GM19193 (cell line): Measurements from ENCODE around the gene BCAP31.

Experiments
- POLR2A ChIP-seq: IDR thresholded peaks from 4 replicates; pipeline ENCODE4 v1.6.1; 2011; ENCODE audit not compliant: insufficient read depth, insufficient read length; ENCODE audit errors: extremely low read depth

Gene BCAP31

GRCh38 chrX:153736871-153737441, 12.8 kb upstream of the BCAP31 start:
- no peak for TF ChIP-seq POLR2A

DNA sequence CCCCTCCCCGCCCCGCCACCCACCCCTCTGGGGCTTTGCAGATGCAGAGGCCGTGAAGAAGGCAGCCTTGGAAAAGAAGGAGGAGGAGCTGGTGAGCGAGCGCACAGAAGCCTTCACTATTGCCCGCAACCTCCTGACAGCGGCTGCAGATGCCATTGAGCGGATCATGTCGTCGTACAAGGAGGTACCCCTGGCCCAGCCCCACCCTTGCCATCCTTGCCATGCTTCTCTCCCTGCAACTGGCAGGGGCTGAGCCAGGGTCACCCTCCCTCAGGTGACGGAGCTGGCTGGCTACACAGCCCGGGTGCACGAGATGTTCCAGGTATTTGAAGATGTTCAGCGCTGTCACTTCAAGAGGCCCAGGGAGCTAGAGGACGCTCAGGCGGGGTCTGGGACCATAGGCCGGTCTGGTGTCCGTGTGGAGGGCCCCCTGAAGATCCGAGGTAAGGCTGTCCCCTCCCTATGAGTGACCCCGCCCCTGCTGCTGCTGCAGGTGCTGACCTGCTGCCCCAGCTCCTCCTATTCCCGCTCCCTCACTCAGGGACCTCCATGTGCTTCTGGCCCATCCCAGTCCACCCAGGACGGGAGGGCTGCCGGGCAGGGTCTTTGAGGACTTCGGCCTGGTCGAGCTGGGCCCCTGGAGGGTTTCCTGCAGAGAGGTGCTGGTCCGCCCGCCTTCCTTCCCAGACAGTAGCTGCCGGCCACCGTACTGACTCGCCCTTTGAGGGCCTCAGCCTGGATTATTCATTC, 12.1 kb upstream of the BCAP31 start:
- no peak for TF ChIP-seq POLR2A

DNA sequence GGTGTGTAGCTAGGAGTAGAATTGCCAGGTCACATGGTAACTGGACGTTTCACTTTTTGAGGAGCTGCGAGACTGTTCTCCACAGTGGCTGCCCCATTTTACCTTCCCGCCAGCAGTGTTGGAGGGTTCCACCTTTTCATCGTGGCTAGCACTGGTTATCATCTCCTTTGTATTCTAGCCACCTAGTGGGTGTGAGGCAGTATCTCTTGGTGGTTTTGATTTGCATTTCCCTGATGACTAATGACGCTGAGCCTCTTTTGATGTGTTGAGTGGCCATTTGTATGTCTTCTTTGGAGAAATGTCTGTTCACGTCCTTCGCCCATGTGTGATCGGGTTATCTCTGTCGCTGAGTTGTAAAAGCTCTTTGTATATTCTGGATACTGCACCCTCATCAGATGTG, 11.1 kb upstream of the BCAP31 start:
- no peak for TF ChIP-seq POLR2A

DNA sequence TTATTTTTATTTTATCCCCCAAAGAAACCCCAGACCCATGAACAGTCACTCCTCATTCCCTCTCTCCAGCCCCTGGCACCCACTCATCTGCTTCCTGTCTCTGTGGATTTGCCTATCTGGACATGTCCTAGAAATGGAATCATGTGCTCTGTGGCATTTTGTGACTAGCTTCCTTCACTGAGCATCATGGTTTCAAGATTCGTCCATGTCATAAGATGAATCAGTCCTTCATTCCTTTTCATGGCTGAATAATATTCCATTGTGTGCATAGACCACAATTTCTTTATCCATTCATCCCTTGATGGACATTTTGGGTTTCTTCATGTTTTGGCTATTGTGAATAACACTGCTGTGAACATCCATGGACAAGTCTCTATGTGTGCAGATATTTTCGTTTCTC, 10.7 kb upstream of the BCAP31 start:
- no peak for TF ChIP-seq POLR2A

GRCh38 chrX:153733651-153734240, 9.6 kb upstream of the BCAP31 start:
- no peak for TF ChIP-seq POLR2A

GRCh38 chrX:153732401-153732800, 8.2 kb upstream of the BCAP31 start:
- no peak for TF ChIP-seq POLR2A

GRCh38 chrX:153731845-153732215, 7.6 kb upstream of the BCAP31 start:
- TF ChIP-seq POLR2A = no peak

GRCh38 chrX:153731117-153731844, 7.1 kb upstream of the BCAP31 start:
- no peak for TF ChIP-seq POLR2A

- TF ChIP-seq POLR2A = no peak
Observed at GRCh38 chrX:153728951-153729631, 4.9 kb upstream of the BCAP31 start.

DNA sequence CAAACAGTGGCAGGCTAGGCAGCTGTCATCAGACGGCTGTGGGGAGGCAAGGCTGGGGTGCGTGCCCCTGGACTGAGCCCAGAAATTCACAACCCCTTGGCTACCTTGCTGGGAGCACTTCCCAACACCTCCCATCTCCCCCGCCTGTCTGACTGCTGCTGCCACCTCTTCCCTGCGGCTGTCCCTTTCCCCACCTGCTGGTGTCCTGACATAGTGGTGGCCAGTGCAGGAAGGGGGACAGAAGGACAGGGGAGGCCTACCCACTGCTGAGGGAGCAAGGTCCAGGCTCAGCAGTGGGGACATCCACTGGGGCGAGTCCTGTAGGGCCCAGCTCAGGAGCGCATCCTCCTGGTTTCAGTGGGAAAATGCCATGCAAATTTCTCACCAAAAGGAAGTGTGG, 3.9 kb upstream of the BCAP31 start:
- no peak for TF ChIP-seq POLR2A

DNA sequence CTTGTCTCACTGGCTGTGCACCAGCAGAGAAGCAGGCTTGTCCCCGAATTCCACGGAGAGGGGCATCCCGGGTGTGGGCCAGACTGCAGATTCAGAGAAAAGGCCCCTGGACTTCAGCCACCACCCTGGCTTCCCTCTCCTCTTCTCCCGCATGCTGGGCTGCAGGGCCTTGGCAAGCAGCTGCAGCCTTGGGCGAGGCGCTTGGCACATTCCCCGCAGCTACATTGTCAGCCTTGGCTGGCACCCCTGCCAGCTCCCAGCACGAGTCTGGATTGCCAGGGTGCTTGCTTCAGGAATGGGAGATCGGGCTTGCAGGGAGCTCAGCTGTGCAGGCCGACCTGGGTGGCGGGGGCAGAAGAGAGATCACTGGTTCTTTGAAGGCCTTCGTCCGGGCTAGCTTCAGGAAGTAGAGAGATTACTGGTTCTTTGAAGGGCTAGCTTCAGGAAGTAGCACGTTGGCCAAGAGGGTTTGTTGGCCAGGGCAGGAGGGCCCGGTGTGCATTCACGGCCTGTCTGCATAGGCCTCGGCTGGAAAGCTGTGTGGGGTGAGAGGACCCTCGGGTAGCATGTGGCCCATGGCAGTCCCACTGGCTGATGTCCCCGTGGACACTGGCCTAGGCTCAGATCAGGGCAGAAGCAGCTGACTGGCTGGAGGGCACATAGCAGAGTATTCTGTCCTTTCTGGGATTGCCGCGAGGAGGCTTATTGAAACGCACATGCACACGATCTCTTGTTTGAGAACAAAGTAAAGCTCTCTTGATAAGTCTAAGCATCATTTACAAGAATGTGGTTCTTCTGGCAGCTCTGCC, 3.1 kb upstream of the BCAP31 start:
- TF ChIP-seq POLR2A = peak; percentile 28

- peak; percentile 8 for TF ChIP-seq POLR2A
Observed at GRCh38 chrX:153726286-153727122, 2.3 kb upstream of the BCAP31 start.

- TF ChIP-seq POLR2A = no peak
Observed at GRCh38 chrX:153725832-153726285, 1.7 kb upstream of the BCAP31 start.
